Activated B cell treated with CpG ODN at 0.5 μM for 24 hours (primary cell): ENCODE data around the gene PRAF2. TPM values are rescaled to one million over a fixed set of nuclear protein-coding genes. Genes with fewer than 3 reads are reported as not detected.

Experiments used
- ATAC-seq: fragments of 200-7000 bp; cut with Tn5 transposase; one replicate; pipeline ENCODE4 v1.10.0; 2021; ENCODE audit warnings: low read depth, mild to moderate bottlenecking, moderate library complexity
- CTCF ChIA-PET: fragments of 350-600 bp; sonication (Branson Sonifier 250); formaldehyde crosslinking; loops from one replicate; lab custom pipeline; 2021; ENCODE audit warnings: antibody characterized with exemption; lab: Charles Lee
- POLR2A ChIA-PET: fragments of 350-600 bp; sonication (Branson Sonifier 250); formaldehyde crosslinking; loops from one replicate; lab custom pipeline; 2021; ENCODE audit warnings: antibody characterized with exemption; lab: Charles Lee
- DNase-seq: peaks from one replicate; pipeline ENCODE4 v3.0.0; 2022
- H3K27ac Mint-ChIP-seq: one replicate; pipeline ENCODE4 v1.8.0; 2020; ENCODE audit warnings: mixed read lengths
- H3K27me3 Mint-ChIP-seq: one replicate; pipeline ENCODE4 v1.8.0; 2021; ENCODE audit warnings: mixed read lengths
- H3K36me3 Mint-ChIP-seq: one replicate; pipeline ENCODE4 v1.8.0; 2021; ENCODE audit warnings: low read depth, mixed read lengths
- H3K4me1 Mint-ChIP-seq: one replicate; pipeline ENCODE4 v1.8.0; 2021; ENCODE audit warnings: mixed read lengths
- H3K4me3 Mint-ChIP-seq: one replicate; pipeline ENCODE4 v1.8.0; 2020; ENCODE audit warnings: mild to moderate bottlenecking, mixed read lengths
- H3K9me3 Mint-ChIP-seq: one replicate; pipeline ENCODE4 v1.8.0; 2020; ENCODE audit warnings: mixed read lengths
- CTCF ChIP-seq: fragments of 200-600 bp; IDR thresholded peaks from one replicate; pipeline ENCODE4 v1.8.0; 2022; ENCODE audit warnings: antibody characterized with exemption, mild to moderate bottlenecking
- intact Hi-C: fragments of 100-400 bp; cut with micrococcal nuclease; formaldehyde crosslinking; loops from one replicate; pipeline ENCODE4 v1.15.1; 2024
- total RNA-seq: library from RNA; stranded (reverse); gene quantifications from 2 replicates; pipeline ENCODE4 v1.2.3, GENCODE V29; 2022

Gene PRAF2
- total RNA-seq, 1 donor from 2014 or later = 11.6 TPM

GRCh38 chrX:49079489-49080428 lies 6.0 kb upstream of the PRAF2 start, which contains the start of gene WDR45:
Gene WDR45, minus strand, starts transcription at chrX:49079887. Its CDS starts 1,792 bp downstream, at chrX:49078095.
- Mint-ChIP-seq H3K9me3 (no peaks in the 10 kb centered on the region), H3K4me1 (peaks cover 10% of the 10 kb centered on the region), H3K4me3 (peak within 1 kb of the TSS; percentile 91), H3K36me3 (peaks cover 20% of the 10 kb centered on the region), H3K27me3 (no peaks in the 10 kb centered on the region), H3K27ac (peak within 1 kb of the TSS; percentile 98)
- intact Hi-C loops = loop anchor here (2.0 to 10.0 kb wide), 3 partner anchors 21 to 275 kb away; partner anchors contain the start of gene HDAC6
- ChIA-PET POLR2A (interaction anchor here (0.6 to 2.1 kb wide), 22 partner anchors 9 to 278 kb away, joined by 3 to 15 read pairs (median 5); partner anchors contain the start of genes CACNA1F, CCDC120, CCDC22 and GPKOW), CTCF (interaction anchor here (0.7 kb wide), 1 partner anchor 76 kb away, joined by 3 read pairs; no protein-coding TSS in a partner anchor)
- no peak for TF ChIP-seq CTCF
- ATAC-seq = peak; percentile 83
- peak; percentile 58 for DNase-seq

- Mint-ChIP-seq H3K4me1 (peaks cover 24% of the 10 kb centered on the region), H3K36me3 (peaks cover 20% of the 10 kb centered on the region), H3K9me3 (no peaks in the 10 kb centered on the region), H3K4me3 (no peak overlapping the region), H3K27ac (no peak overlapping the region), H3K27me3 (no peaks in the 10 kb centered on the region)
- ChIA-PET CTCF (no interaction called here), POLR2A (no interaction called here)
- intact Hi-C loops = loop anchor here (5.0 to 10.0 kb wide), 2 partner anchors 89 to 273 kb away; partner anchors contain the start of gene HDAC6
- ATAC-seq (no peak), DNase-seq (no peak)
- TF ChIP-seq CTCF = no peak
These were observed 4.1 kb upstream of the PRAF2 start for GRCh38 chrX:49077941-49078340.

- TF ChIP-seq CTCF = no peak
- DNase-seq (no peak), ATAC-seq (no peak)
- POLR2A ChIA-PET = interaction anchor here (1.9 kb wide), 1 partner anchor 26 kb away, joined by 5 read pairs; no protein-coding TSS in a partner anchor
- Mint-ChIP-seq H3K4me3 (no peak overlapping the region), H3K27ac (no peak overlapping the region), H3K9me3 (no peaks in the 10 kb centered on the region), H3K36me3 (peaks cover 24% of the 10 kb centered on the region), H3K27me3 (no peaks in the 10 kb centered on the region), H3K4me1 (peaks cover 28% of the 10 kb centered on the region)
- intact Hi-C loops = loop anchor here (5.0 to 10.0 kb wide), 2 partner anchors 92 to 271 kb away; partner anchors contain the start of gene HDAC6
- CTCF ChIA-PET = no interaction called here
These were observed 1.5 kb upstream of the PRAF2 start for GRCh38 chrX:49075347-49075746.

GRCh38 chrX:49072712-49073095 lies 1.1 kb downstream of the PRAF2 start:
- peak overlapping the region; percentile 84 for H3K4me3 Mint-ChIP-seq
- ChIA-PET POLR2A (no interaction called here), CTCF (no interaction called here)
- H3K9me3 Mint-ChIP-seq = no peaks in the 10 kb centered on the region
- no peak for TF ChIP-seq CTCF
- peaks cover 17% of the 10 kb centered on the region for H3K4me1 Mint-ChIP-seq
- peak overlapping the region; percentile 12 for H3K27ac Mint-ChIP-seq
- no peak for ATAC-seq
- H3K27me3 Mint-ChIP-seq = no peaks in the 10 kb centered on the region
- intact Hi-C loops = loop anchor here (10.0 kb wide), 1 partner anchor 268 kb away; the partner anchor contains the start of gene HDAC6
- peaks cover 18% of the 10 kb centered on the region for H3K36me3 Mint-ChIP-seq
- no peak for DNase-seq
